GM06990 (cell line): ENCODE data around the gene DPH1.

Experiments
- DNase-seq: peaks from one replicate; pipeline ENCODE4 v3.0.0-alpha.2; 2011; ENCODE audit not compliant: insufficient read length; ENCODE audit errors: extremely low read depth
- H3K27me3 ChIP-seq: replicated peaks from 2 replicates; pipeline ENCODE4 v1.6.0; 2011; ENCODE audit warnings: low read length; ENCODE audit not compliant: control insufficient read depth, insufficient read depth
- H3K36me3 ChIP-seq: 2 replicates; pipeline ENCODE4 v1.5.1; 2011; ENCODE audit warnings: low read length; ENCODE audit not compliant: control insufficient read depth, insufficient read depth
- H3K4me3 ChIP-seq: replicated peaks from 2 replicates; pipeline ENCODE4 v1.5.1; 2011; ENCODE audit warnings: low read depth, mild to moderate bottlenecking, control low read depth, low read length
- TF ChIP-seq, protein P1 (sequence below): IDR thresholded peaks from 2 replicates; pipeline ENCODE4 v1.5.1; 2011; ENCODE audit warnings: low read length, control low read depth, mild to moderate bottlenecking, inconsistent platforms; ENCODE audit not compliant: insufficient read depth, poor library complexity, severe bottlenecking

Gene DPH1

DNA sequence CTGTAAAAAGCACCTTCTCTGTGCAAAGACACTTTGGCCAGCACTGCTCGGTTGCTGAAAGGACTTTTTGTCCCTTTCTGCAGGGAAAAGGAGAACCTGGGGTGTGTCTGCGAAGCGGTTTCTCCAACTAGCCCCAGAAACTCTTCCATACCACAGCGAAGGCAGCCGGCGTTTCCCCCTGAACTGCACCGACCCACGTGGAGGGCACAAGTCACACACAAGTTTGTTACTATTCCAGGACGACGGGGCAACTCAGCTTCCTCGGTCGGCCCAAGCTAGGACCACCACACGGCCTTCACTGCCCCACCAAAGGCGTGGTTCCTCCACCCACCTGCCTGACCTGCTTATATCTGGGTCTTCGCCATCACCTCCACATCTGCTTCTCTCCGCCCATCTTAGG, 6.7 kb upstream of the DPH1 start:
- DNase-seq: no peak
- TF ChIP-seq, protein P1, sequence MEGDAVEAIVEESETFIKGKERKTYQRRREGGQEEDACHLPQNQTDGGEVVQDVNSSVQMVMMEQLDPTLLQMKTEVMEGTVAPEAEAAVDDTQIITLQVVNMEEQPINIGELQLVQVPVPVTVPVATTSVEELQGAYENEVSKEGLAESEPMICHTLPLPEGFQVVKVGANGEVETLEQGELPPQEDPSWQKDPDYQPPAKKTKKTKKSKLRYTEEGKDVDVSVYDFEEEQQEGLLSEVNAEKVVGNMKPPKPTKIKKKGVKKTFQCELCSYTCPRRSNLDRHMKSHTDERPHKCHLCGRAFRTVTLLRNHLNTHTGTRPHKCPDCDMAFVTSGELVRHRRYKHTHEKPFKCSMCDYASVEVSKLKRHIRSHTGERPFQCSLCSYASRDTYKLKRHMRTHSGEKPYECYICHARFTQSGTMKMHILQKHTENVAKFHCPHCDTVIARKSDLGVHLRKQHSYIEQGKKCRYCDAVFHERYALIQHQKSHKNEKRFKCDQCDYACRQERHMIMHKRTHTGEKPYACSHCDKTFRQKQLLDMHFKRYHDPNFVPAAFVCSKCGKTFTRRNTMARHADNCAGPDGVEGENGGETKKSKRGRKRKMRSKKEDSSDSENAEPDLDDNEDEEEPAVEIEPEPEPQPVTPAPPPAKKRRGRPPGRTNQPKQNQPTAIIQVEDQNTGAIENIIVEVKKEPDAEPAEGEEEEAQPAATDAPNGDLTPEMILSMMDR: no peak
- Histone ChIP-seq H3K4me3 (no peak overlapping the region), H3K36me3 (no peaks in the 10 kb centered on the region), H3K27me3 (peaks cover 2% of the 10 kb centered on the region)

DNA sequence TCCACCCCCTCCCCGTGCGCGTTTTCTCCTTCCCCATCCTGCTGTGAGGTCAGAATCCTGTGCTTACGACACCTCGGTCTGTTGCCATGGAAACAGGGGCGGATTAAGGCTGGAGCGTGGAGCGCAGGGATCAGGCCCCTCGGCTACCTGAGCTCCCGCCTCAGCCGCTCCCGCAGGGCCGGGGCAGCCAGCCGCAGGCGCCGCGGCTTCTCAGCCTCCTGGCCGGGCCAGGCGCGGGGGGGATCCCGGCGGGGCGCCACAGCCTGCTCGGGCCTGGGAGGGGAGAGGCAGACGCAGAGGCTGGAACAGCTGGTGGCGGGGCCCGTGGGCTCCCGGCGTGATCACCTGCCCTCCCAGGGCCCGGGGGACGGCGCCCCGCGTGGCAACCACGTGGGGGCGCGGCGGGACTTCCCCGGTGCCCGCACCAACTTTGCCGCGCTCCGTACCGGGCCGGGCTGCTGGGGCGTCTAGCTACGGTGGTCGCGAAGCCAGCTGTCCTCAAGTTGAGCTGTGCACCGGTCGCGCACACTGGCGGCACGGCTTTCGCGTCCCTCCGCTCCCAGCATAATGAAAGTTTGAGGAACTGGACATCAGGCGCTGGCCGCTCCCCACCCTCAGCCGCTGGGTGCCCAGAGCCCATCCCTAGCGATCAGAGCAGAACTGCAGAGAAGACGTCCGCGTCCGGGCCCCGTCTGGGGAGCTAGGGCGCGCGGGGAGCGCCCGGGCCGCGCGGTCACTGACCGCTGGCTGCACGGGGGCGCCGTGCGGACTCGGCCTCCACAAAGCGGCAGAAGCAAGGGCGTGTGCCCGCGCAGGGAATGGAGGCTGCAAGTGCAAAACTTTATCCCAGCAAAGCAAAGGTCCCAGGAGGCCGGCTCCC, 6.0 kb upstream of the DPH1 start:
- H3K36me3 ChIP-seq: no peaks in the 10 kb centered on the region
- H3K27me3 ChIP-seq: peaks cover 3% of the 10 kb centered on the region
- H3K4me3 ChIP-seq: no peak overlapping the region
- TF ChIP-seq, protein P1: no peak
- no peak for DNase-seq

DNA sequence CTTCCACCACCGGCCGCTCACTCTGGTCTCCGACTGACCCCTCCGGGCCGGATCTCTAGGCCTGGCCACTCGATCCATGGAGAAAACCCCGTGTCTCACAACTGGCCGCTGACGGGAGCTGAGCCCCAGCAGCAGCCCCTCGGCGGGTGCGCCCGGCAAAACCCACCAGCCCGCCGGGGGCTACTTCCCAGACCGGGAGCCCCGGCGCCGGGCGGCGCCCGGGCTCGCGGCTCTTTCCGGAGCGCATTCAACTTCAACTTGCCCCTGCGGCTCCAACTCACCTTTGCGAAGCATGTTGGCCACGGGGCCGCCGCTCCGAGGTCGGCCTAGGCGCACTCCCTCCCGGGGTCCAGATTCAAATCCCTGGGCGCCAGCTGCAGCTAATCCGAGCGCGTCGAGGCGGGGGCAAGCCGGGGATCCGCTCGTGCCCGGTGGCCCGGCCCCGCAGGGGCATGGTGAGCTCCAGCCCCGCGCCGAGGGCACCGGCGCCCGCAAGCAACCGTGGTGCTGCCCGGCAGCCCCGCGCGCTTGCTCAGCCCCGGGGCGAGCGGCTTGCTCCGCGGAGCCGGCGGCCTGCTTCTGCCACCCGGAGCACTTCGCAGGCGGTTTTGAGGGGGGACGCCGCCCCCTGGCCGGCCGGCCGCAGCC, 5.3 kb upstream of the DPH1 start:
- no peaks in the 10 kb centered on the region for H3K36me3 ChIP-seq
- peak overlapping the region; percentile 39; the same call in 1 of the 2 replicates for H3K4me3 ChIP-seq
- TF ChIP-seq, protein P1: no peak
- DNase-seq: no peak
- H3K27me3 ChIP-seq: peaks cover 4% of the 10 kb centered on the region

DNA sequence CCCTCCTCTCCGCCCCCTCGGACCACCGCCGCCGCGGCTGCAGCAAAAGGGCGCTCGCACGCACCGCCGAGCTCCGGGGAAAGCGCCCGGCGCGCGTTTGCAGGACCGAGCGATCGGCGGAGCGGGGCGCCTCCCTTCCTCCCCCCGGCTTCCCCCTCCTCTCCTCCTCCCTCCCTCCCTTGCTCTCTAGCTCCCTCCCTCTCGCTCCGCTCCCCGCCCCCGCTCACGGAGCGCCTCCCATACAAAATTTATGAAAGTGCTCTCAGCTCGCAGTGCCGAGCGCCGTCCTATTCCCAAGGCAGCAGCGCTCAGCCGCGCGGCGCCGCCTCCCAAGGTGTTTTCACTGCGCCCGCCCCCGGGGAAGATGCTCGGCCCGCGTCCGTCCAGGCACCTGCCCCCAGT, 4.7 kb upstream of the DPH1 start, which contains the start of gene RTN4RL1:
Gene RTN4RL1, minus strand, starts transcription at position 115 of the 402 bp plus-strand sequence. CDS start 469 bp downstream, outside the sequence.
- TF ChIP-seq, protein P1: no peak
- Histone ChIP-seq H3K27me3 (peaks cover 4% of the 10 kb centered on the region), H3K36me3 (no peaks in the 10 kb centered on the region), H3K4me3 (peak within 1 kb of the TSS; percentile 39)
- peak; percentile 45 for DNase-seq

DNA sequence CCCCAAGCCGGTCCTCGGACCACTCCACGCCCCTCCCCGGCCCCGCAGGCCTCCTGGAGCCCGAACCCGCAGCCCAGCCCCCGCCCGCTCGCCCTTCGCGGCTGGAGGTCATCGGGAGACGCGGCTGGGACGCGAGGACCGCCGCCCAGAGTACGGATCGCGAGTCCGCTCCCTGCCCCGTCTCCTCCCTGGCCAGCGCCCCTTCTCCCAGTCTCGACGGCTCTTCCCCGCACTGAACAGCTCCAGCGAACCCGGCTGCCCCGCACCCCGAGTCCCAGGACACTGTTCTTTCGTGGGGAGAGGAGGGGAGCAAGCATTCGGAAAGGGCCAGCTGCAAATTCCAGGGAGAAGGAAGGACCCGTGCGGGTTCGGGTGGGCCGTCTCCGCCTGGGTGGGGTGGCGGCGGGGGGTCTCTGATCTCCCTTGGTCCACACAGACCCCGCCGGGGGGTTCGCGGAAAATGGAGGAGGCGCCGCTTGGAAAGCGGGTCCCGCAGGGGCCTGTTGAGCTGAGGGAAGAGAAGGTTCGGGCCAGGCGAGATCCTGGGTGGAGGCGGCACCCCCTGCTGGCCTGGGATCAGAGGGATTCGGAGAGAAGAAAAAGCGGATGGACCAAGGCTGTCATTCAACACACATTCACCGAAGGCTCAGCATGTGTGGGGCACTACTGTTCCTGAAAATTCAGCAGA, 4.2 kb upstream of the DPH1 start:
- H3K27me3 ChIP-seq: peaks cover 4% of the 10 kb centered on the region
- no peak for DNase-seq
- TF ChIP-seq, protein P1: peak; percentile 31

More for the DNA sequence above, 4.2 kb upstream of the DPH1 start:
- Histone ChIP-seq H3K4me3 (peak overlapping the region; percentile 39), H3K36me3 (no peaks in the 10 kb centered on the region)
